AG10803 (cell line): Measurements from ENCODE around the gene PCBP2.

Source experiments
- DNase-seq: peaks from one replicate; pipeline ENCODE4 v3.0.0; 2010; ENCODE audit warnings: low read depth
- H3K4me3 ChIP-seq: 2 replicates; pipeline ENCODE4 v1.5.1; 2011; ENCODE audit warnings: mild to moderate bottlenecking, low read length, control low read depth
- TF ChIP-seq, protein P1 (sequence below): conservative IDR thresholded peaks from 2 replicates; pipeline ENCODE4 v1.5.1; 2011; ENCODE audit warnings: mild to moderate bottlenecking, low read length, control low read depth, inconsistent platforms

The PCBP2 gene

DNA sequence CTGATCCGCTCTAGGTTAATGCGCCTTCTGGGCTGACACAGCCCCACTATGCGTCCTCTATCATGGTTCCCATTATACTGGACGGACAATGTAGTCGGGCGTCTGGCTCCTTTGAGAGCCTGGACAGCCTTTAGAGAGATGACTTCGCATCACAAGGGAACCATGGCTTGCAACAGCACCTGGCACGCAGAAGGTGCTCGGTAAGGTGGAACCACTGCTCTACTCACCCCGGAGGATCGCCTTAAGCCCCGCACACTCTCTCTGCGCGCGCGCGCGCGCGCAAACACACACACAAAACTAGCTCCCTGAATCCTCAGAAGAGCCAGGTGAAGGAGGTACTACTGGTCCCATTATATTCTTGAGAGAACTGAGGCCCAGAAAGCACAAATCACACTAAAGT, 40.3 kb downstream of the PCBP2 start:
- TF ChIP-seq, protein P1, sequence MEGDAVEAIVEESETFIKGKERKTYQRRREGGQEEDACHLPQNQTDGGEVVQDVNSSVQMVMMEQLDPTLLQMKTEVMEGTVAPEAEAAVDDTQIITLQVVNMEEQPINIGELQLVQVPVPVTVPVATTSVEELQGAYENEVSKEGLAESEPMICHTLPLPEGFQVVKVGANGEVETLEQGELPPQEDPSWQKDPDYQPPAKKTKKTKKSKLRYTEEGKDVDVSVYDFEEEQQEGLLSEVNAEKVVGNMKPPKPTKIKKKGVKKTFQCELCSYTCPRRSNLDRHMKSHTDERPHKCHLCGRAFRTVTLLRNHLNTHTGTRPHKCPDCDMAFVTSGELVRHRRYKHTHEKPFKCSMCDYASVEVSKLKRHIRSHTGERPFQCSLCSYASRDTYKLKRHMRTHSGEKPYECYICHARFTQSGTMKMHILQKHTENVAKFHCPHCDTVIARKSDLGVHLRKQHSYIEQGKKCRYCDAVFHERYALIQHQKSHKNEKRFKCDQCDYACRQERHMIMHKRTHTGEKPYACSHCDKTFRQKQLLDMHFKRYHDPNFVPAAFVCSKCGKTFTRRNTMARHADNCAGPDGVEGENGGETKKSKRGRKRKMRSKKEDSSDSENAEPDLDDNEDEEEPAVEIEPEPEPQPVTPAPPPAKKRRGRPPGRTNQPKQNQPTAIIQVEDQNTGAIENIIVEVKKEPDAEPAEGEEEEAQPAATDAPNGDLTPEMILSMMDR: no peak
- peak overlapping the region; percentile 67 for H3K4me3 ChIP-seq
- DNase-seq: no peak

DNA sequence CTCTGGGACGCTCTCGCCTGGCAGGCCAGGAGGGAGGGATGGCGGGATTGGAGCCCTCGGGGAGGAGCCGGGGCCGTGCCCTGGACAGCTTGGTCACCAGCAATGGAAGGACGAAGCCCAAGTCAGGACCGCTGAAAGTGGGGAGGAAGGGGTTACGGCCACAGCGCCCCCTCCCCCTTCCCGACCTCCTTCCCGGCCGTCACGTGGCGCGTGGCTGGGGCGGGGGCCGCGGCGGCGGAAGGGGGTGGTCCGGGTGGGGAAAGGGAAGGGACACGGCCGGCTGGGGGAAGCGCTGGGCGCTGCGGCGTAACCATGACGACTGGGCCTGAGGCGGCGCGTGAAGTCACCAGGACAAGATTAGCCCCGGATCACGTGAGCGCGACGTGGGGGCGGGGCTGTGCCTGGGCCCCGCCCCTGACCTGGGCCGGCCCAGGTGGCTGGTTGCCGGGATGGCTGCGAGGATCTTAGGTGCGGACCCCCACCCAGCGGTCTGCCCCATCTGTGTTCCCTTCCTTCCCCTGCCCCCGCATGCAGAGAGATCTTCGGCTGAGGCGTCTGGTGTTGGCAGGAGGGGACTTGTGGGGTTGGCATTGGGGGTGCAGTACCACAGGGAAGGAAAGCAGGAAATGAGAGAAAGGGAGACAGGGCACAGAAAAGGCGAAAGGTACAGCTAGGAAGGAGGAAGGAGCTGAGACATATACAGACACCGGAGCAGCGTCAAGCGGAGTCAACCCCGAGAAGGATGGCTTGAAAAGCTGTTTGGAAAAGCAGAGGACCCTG, 41.1 kb downstream of the PCBP2 start:
- peak; percentile 82 for DNase-seq
- peak overlapping the region; percentile 67 for H3K4me3 ChIP-seq
- TF ChIP-seq, protein P1: no peak

DNA sequence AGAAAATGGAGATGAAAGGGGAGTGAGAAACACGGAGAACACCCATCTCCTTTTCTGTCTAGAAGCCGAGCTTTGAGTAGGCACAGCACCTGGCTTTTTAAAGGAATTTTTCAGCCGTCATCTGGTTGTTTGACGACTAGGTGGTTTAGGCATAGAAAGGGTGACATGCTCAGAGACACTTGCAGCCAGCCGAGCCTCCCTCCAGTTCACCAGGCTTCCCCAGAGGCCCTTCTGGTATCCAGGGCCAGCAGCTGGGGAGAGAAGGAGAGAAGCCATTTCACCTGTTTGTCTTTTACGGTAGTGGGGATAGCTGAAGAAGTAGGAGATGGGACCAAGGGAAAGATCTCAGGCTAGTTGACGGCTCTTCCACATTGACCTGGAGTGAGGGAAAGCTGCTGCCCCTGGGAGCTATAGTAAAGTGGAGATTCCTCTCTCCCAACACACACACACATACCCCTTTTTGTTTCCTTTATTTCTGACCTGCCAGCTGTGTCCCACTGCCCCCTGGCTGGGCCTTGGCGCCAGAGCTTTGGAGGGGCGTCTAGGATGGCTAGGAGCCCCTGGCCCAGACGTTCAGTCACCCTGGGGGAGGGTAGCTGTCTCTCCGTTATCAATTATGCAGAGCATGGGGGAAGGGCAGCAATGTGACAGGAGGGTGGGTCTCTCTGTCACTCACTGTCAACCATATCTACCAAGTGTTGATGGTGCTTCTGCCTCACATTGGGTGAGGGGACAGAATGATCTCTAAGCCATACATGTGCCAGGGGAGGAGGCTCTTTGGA, 41.9 kb downstream of the PCBP2 start:
- DNase-seq: no peak
- H3K4me3 ChIP-seq: peak overlapping the region; percentile 67
- TF ChIP-seq, protein P1: no peak

DNA sequence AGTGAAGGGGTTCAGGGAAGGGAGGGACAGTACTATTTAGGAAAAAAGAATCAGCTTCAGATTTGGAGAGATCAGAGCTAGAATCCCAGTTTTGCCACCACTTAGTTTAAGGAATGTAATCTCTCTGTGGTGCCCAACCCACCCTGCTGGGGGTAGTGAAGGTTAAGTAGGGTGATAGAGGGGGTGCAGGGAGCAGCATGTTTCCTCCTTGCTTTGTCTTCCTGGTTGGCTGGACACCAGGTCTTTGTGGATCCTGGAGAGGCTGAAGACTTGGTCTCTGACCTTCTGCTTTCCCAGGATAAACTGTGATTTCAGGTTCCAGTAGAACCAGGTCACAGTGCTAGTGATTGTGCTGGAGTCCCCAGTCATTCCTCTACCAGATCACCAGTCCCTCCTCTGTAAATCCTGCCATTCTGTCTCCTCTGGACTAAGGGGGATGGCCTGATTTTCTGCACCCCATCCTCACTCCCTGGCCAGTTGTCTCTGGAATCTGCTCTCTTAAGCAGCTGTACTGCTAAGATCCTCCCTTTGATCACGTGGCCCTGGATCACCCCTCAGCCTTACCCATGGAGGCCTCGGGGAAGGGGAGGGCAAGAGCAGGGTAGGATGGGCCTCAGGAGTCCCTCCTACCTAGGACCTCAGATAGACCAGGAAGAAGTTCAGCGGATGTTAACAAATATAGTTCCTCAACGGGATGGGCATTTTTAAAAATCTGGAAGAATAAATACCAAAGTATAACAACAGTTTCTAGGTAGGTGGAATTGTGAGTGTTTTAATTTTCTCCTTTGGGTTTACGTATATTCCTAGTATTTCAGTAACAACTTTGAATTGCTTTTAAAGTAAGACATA, 44.2 kb downstream of the PCBP2 start:
- H3K4me3 ChIP-seq: peak overlapping the region; percentile 26
- peak; percentile 76 for DNase-seq
- TF ChIP-seq, protein P1: no peak

DNA sequence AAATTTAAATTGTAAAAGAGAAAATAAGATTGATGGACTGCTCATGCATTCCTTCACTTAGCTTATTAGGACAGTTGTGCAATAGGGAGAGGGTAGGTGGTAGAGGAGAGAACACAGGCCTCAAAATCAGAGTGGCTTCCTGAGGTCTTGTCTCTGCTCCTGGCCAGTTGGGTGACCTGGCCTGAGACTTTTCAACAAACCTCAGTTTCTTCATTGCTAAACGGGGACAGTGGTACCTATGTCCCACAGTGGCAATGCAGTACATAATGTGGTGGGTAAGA, 44.8 kb downstream of the PCBP2 start:
- peak overlapping the region; percentile 26 for H3K4me3 ChIP-seq
- TF ChIP-seq, protein P1: no peak
- DNase-seq: no peak

DNA sequence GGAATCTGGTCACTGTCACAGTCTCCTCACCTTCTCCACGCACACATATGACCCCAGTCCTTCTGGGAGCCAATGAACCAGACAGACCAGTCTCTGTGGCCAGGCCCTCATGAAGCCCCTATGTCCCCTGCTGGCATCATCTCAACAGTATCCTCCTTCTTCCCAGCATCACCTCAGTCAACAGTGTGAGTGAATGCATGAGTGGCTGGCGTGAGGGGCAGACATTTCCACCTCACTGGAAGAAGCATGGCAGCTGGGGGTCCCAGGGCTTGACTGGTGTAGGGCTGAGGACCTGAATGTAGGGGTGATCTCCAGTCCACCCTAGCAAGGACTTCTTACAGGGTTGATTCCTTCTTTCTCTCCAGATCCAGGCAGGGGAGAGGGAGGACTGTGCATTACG, 45.6 kb downstream of the PCBP2 start:
- TF ChIP-seq, protein P1: no peak
- DNase-seq: no peak
- H3K4me3 ChIP-seq: no peak overlapping the region; the same call in 1 of the 2 replicates
